ENCODE measurements around the gene COA1.

Gene COA1

GRCh38 chr7:43590862-43591557 is 138.3 kb downstream of the COA1 start:
- no peak for DNase-seq (ENCODE audit: low read depth)

GRCh38 chr7:43589728-43590127 is 139.6 kb downstream of the COA1 start:
- no peak for DNase-seq (ENCODE audit: low read depth)
